Left lung (tissue), 10 donors: ENCODE measurements around the gene PTPRCAP. TPM values are rescaled to one million over a fixed set of nuclear protein-coding genes. Genes with fewer than 3 reads are reported as not detected.
A peak's percentile ranks its signal among the peaks of the same experiment; 100 is the strongest.

Source experiments
- ATAC-seq: fragments of 200-7000 bp; cut with Tn5 transposase; one replicate; pipeline ENCODE4 v1.9.1; 2020; ENCODE audit warnings: moderate library complexity
- DNase-seq, 4 donors: peaks; one replicate each; pipeline ENCODE4 v3.0.0-alpha.2; 2013 to 2020
- H3K27ac ChIP-seq, 2 donors: fragments of 200-600 bp; sonication (generic) in 1 of 2; one replicate each; pipeline versions ENCODE4 v1.5.0 to v1.8.0; 2020 to 2021
- H3K27me3 ChIP-seq, 2 donors: fragments of 200-600 bp; sonication (generic) in 1 of 2; one replicate each; pipeline versions ENCODE4 v1.5.0 to v1.8.0; 2020 to 2021
- H3K36me3 ChIP-seq, 2 donors: fragments of 200-600 bp; sonication (generic) in 1 of 2; one replicate each; pipeline versions ENCODE4 v1.5.0 to v1.8.0; 2020 to 2021
- H3K4me1 ChIP-seq, 2 donors: fragments of 200-600 bp; one replicate each; pipeline ENCODE4 v1.8.0; 2021
- H3K4me3 ChIP-seq, 2 donors: fragments of 200-600 bp; sonication (generic) in 1 of 2; one replicate each; pipeline versions ENCODE4 v1.5.0 to v1.8.0; 2020 to 2021; ENCODE audit warnings: mild to moderate bottlenecking in 1 of 2
- H3K9me3 ChIP-seq, 2 donors: fragments of 200-600 bp; sonication (generic) in 1 of 2; one replicate each; pipeline versions ENCODE4 v1.5.0 to v1.8.0; 2020 to 2021
- intact Hi-C, 2 donors: fragments of 100-400 bp; cut with DNase I; formaldehyde crosslinking; loops; one replicate each; pipeline versions ENCODE4 v1.11.2 to v1.14.2; 2022
- polyA plus RNA-seq, 6 donors: library from polyadenylated mRNA; unstranded; fragments of 120-200 nt; gene quantifications; one replicate each; pipeline ENCODE4 v1.2.1, GENCODE V29; 2013; ENCODE audit not compliant: insufficient read length in 6 of 6
- total RNA-seq, 2 donors: library from RNA; stranded (reverse); fragmentation: NEBNext Ultra II Directional; extraction: Animal tissue kit (Norgen Biotek cat#: 25700); gene quantifications; one replicate each; pipeline ENCODE4 v1.2.1, GENCODE V29; 2021
- TF ChIP-seq, protein P1 (sequence below), 2 donors: fragments of 200-600 bp; sonication (generic) in 1 of 2; IDR thresholded peaks; one replicate each; pipeline versions ENCODE4 v1.5.0 to v1.8.0; 2021; ENCODE audit warnings: antibody characterized with exemption in 2 of 2
- donor health status: DM: no; HTN: yes; CAD: no.
- donor health status: DM: no; HTN: no; CAD: no.

Gene PTPRCAP
- total and polyA plus RNA-seq, 8 donors, result 1.6 to 12.5 (median 2.7) TPM

DNA sequence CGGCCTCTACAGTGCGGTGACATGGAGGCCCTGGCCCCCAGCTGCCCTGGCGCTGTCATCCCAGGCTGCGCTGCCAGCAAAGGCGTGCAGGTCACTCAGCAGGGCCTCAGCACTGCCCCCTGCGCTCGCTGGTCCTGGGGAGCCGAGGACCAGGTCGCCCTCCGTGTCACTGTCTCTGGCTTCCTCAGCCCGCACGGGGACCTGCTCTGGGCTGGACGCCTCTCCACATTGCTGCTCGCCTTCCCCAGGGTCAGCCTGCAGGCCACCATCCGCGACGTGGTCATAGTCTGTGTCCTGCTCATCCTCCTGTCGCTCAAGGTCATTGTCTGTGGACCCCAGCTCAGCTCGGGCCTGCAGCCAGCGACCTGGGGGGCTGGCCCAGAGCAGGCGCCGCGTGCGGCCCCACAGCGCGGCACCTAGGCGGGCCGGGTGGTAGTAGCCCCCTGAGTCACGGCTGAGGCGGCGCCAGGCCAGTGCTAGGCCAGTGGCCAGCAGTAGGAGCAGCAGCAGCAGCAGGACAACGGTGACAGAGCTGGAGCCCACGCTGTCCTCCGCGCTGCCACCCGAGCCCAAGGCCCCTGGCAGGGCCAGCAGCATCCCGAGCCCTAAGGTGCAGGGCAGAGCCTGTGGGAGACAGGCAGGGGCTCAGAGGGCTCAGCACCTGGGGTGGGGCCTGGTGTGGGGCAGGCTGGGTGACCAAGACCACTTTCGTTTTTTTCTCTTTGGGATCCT, 1.6 kb downstream of the PTPRCAP start:
- peak overlapping the region in 1 of 2 donors; percentile 34 for H3K4me3 ChIP-seq
- DNase-seq (peak in 1 of 4 donors; percentile 75), ATAC-seq (no peak)
- no peak overlapping the region for H3K27ac ChIP-seq
- H3K4me1 ChIP-seq, result peaks cover 0 to 51% of the 10 kb centered on the region in 2 donors
- H3K27me3 ChIP-seq, result no peaks in the 10 kb centered on the region
- TF ChIP-seq, protein P1, sequence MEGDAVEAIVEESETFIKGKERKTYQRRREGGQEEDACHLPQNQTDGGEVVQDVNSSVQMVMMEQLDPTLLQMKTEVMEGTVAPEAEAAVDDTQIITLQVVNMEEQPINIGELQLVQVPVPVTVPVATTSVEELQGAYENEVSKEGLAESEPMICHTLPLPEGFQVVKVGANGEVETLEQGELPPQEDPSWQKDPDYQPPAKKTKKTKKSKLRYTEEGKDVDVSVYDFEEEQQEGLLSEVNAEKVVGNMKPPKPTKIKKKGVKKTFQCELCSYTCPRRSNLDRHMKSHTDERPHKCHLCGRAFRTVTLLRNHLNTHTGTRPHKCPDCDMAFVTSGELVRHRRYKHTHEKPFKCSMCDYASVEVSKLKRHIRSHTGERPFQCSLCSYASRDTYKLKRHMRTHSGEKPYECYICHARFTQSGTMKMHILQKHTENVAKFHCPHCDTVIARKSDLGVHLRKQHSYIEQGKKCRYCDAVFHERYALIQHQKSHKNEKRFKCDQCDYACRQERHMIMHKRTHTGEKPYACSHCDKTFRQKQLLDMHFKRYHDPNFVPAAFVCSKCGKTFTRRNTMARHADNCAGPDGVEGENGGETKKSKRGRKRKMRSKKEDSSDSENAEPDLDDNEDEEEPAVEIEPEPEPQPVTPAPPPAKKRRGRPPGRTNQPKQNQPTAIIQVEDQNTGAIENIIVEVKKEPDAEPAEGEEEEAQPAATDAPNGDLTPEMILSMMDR (IDR thresholded peaks at IDR 0.05), result no peak
- peaks cover 0 to 95% of the 10 kb centered on the region in 2 donors for H3K36me3 ChIP-seq
- no peaks in the 10 kb centered on the region for H3K9me3 ChIP-seq
- intact Hi-C loops, result no loop called here

DNA sequence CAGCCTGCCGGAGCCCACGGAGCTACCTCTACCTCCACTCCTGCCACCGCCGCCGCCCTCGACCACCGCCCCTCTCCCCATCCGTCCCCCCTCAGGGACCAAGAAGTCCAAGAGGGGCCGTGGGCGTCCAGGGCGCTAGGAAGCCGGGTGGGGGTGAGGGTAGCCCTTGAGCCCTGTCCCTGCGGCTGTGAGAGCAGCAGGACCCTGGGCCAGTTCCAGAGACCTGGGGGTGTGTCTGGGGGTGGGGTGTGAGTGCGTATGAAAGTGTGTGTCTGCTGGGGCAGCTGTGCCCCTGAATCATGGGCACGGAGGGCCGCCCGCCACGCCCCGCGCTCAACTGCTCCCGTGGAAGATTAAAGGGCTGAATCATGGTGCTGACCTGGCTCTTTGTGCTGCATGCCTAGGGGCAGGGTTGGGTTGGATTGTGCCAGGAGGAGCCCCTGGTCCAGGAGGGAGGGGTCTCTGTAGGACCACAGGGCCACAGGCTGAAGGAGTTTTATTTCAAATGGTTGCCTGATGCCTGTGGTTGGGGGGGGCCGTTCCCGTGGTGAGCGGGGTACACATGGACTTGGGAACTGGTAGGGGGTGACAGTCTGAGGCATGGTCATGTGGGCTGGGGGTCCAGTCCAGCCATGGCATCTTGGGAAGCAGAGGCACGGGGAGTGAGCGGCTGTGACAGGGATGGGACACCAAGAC, 2.3 kb downstream of the PTPRCAP start:
- DNase-seq, result peak in 1 of 4 donors; percentile 80
- Histone ChIP-seq H3K27me3 (no peaks in the 10 kb centered on the region), H3K36me3 (peaks cover 0 to 95% of the 10 kb centered on the region in 2 donors), H3K4me3 (peak overlapping the region in 1 of 2 donors; percentile 34), H3K27ac (no peak overlapping the region), H3K9me3 (no peaks in the 10 kb centered on the region), H3K4me1 (peaks cover 0 to 44% of the 10 kb centered on the region in 2 donors)
- TF ChIP-seq, protein P1 (IDR thresholded peaks at IDR 0.05), result no peak
- no peak for ATAC-seq
- intact Hi-C loops, result no loop called here

DNA sequence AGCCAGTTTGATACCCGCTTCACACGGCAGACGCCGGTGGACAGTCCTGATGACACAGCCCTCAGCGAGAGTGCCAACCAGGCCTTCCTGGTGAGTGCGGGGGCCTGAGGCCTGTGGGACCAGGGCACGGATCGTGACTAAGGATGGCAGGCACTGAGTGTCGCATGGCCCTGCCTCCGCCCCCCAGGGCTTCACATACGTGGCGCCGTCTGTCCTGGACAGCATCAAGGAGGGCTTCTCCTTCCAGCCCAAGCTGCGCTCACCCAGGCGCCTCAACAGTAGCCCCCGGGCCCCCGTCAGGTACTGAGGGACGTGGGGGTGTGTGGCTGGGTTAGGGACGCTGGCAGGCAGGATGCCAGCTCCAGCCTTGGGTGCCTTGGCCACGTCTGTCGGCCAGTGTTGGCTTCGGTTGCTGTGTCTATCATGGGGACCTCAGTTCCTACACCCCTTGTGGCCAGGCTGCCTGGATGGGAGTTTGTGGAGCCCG, 3.0 kb downstream of the PTPRCAP start:
- TF ChIP-seq, protein P1 (IDR thresholded peaks at IDR 0.05), result no peak
- H3K4me1 ChIP-seq, result peaks cover 1 to 42% of the 10 kb centered on the region in 2 donors
- peak in 1 of 4 donors; percentile 76 for DNase-seq
- no peaks in the 10 kb centered on the region for H3K27me3 ChIP-seq
- H3K4me3 ChIP-seq, result no peak overlapping the region
- H3K27ac ChIP-seq, result no peak overlapping the region
- intact Hi-C loops, result no loop called here
- no peaks in the 10 kb centered on the region for H3K9me3 ChIP-seq
- ATAC-seq, result no peak
- H3K36me3 ChIP-seq, result peaks cover 0 to 94% of the 10 kb centered on the region in 2 donors

DNA sequence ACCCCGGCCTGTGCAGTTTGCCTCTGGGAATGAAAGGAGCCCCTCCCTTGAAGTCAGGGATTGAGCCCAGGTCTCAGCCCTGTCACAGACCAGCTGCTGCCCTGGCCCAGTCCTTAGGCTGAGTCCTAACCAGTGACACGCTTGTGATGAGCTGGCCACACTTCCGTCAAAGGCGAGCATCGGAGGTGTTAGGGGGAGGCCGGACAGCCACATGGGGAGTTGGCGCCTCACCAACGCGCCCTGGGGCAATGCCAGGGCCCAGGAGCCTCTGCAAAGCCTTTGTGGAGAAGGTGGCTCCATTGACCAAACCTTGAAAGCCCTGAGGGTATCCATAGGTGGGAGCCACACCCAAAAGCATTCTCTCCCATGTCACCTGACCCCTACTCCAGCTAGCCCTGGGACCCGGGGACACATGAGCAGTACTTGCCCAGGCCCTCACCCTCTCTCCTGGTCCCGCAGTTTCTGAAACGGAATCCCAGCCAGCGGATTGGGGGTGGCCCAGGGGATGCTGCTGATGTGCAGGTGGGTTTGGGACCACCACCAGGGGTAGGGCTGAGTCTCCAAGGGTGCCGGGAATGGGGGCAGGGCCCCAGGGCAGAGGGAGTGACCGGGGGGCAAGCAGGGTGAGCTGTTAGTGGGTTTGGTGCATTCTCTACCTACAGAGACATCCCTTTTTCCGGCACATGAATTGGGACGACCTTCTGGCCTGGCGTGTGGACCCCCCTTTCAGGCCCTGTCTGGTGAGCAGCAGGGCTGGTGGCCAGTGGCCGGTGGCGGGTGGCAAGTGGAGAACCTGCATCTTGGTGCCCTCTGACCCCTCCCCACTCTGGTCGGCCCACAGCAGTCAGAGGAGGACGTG, 3.7 kb downstream of the PTPRCAP start:
- no peaks in the 10 kb centered on the region for H3K9me3 ChIP-seq
- H3K27ac ChIP-seq, result no peak overlapping the region
- ATAC-seq, result no peak
- peaks cover 7 to 42% of the 10 kb centered on the region in 2 donors for H3K4me1 ChIP-seq
- H3K4me3 ChIP-seq, result no peak overlapping the region
- H3K36me3 ChIP-seq, result peaks cover 0 to 88% of the 10 kb centered on the region in 2 donors
- TF ChIP-seq, protein P1 (IDR thresholded peaks at IDR 0.05), result no peak
- H3K27me3 ChIP-seq, result no peaks in the 10 kb centered on the region
- intact Hi-C loops, result no loop called here
- no peak for DNase-seq
